Fibroblast of gingiva (primary cell): Measurements from ENCODE around the gene ATAT1.

Experiments used
- DNase-seq: peaks from one replicate; pipeline ENCODE4 v3.0.0-alpha.2; 2011; ENCODE audit warnings: low read depth

ATAT1 gene

DNA sequence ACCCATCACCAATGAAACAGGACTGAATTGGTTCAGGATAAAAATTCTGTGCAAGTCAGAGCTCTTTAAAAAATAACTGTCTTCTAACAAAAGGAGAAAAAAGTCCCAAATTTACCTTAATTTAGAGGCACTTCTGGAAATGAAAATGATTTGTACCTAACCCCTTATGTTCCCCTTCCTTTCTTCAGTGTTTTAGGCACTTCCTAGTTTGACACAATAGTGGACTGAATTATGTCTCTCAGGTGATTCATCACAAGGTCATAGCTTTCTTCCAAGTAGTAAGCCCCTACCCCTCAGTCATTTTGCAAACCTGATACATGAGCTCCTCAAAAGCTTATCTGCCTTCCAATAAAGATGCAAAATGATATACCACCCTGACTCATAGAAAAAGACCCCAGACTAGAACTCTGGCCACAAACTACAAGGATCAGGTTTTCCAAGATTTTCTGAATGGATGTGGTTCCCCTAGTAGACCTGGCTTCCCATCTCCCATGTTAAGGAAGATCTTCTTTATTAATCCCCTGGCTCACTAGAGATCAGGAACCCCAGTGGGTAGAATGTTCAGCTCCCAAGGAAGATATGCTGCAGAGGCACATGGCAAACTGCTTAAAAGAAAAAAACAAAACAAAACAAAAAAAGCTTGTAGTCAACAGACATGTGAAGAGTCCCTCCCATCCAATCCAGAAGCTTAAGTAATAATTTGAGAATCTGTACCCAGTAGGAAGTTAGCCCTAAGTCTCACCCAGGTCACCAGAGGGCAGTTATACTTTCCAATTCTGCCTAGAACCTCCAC is 13.2 kb upstream of the ATAT1 start:
- no peak for DNase-seq

DNA sequence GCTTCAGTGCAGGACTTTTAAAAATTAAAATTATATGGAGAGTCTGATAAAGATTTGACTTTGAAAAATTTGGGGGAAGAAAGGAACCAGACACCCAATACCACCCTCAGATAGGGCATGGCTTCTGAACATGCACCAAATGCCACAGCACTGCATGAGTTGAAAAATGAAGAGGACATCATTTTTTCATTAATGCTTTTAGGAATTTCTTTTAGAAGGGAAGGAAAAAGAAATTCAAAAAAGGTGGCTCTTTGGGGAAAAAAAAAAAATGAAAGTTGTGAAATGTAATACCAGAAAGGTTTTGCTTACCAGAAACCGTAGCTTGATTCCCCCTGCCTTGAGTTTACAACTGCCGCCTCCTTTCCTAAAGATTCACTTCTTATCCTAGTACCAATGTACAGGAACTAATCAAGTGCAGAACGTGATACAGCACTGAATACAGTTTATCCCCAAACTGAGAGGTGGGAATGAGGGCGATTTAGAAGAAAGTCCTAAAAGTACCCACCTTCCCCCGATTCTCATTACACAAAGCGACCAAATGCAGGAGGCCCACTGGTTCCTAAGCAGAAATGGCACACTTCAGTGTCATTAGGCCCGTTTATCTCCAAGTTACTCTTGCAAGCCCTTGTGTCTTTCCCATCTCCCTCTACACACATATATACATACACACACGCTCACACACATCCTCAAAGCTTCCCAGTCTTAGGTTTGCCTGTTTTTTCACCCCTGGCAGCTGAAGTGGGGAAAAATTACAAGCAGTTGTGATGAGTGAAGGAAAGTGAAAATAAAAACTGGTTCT is 12.4 kb upstream of the ATAT1 start:
- DNase-seq = no peak

DNA sequence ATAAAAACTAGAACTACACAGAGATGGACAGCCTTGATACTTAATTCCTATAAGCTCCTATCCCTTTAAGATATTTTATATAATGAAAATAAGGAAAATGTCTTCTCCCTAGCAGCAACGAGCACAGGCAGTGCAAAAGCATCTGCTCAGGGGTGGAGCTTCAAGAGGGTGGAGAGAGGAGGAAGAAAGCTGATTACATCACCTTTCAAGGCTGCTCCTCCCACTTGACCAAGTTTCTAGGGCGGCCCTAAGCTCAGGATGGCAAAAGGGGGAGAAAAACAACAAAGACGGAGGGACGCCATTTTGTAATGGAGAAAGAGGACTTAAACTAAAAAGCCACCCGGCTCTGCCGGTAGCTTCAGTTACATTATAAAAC is 11.8 kb upstream of the ATAT1 start:
- DNase-seq = peak; percentile 97

DNA sequence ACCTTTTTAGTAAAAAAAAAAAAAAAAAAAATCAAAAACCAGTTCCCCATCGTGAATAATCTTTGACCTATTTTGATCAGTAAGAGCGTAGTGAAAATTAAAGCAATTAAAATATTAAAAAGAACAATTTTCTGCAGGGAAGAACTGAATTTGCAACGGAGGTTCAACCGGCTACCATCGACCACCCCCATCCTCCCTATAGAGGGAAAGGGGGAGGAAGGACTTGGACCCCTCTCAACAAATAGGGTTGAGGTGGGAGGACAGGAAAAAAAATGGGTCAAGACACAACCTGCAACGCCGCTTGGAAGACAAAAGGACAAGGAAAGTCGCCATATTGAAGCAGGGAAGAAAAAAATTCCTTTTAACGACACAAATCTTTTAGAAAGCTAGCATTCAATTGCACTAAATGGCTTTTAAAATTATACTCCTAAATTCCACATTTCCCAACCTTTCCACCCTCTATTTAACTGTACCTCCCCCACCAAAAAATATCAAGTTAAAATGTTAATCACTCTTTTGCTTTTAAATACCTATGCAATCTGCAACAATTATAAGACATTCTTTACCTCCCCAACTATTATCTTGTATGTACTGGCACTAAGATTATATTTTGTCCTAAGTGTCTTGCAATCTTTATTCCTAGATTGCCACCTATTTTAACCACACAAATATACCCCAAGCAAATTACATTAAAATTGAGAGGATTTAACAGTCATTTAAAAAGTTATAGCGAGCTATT is 11.3 kb upstream of the ATAT1 start:
- peak; percentile 89 for DNase-seq

DNA sequence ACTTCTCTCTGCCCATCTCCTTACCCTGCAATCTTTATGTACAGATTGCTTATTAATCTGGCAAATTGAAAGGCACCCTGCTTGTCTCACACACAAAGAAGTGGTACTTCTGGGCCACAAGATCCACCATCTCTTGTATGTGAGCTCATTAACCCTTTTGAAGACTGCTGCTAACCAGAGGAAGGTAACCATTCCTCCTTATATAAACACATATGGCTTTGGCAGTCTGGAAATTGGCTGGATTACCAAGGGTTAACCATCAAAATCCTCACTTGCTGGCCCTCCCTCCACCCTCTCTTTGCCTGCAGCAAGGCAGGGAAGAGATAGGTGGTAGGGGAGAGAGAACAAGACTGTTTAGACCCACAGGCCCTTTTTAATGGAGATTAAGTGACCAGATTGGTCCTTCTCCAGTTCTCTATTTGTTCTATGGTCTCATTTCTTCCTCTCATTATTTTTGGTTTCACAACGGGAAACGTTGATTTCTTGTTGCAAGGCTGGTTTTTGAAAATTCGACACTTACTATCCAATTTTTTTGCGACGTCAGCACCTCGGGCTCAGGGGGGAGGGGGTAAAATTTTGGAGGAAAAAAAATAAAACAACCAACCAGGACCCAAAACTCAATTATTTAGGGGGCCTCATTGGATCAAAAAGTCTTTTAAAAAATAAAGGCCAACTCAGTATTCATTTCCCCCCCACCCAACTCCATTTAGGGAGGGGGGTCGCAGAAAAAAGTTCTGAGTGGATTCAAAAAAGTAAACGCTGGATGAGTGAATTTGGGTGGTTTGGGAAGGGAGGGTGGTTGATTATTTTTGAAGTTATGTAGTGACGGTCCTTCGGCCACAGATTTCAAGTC is 10.5 kb upstream of the ATAT1 start:
- DNase-seq = peak; percentile 20

DNA sequence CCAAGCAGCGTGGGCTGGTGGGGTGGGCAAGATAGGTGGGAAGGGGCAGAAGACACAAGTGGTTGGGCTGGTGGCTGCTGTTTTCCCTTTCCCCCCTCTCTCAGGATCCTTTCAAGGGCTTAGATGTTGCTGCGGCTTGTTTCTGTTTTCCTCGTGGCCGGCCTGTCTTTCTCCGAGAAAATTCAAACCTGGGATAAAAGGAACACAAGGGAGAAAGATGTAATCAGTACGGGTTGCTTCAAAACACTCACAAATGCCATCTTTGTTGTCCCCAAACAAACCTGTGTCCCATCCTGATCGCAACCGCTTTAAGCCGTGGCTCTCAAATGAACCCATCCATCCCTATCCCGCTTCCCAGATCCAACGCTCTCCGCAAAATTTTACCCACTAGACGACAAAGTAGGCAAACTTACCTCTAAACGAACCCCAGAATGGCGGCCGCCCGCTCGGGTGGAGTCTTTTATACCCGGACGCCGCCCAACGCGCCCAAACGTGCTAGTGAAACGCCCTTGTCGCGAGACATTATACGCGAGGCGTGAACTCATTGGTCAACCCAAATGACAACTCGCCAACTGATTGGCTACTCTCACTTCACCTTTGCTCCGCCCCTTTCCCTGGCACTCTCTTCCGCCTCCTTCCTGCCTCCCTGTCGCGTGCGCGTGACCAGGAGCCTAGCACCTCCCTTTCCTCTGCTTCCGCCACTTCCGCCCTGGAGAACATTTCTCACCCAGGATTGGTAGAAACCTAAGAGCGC is 9.7 kb upstream of the ATAT1 start, which contains the start of gene PPP1R10:
TSS of gene PPP1R10 (minus strand) at position 433 of the 754 bp plus-strand sequence. CDS start 7,299 bp downstream, outside the sequence.
- peak; percentile 100 for DNase-seq

DNA sequence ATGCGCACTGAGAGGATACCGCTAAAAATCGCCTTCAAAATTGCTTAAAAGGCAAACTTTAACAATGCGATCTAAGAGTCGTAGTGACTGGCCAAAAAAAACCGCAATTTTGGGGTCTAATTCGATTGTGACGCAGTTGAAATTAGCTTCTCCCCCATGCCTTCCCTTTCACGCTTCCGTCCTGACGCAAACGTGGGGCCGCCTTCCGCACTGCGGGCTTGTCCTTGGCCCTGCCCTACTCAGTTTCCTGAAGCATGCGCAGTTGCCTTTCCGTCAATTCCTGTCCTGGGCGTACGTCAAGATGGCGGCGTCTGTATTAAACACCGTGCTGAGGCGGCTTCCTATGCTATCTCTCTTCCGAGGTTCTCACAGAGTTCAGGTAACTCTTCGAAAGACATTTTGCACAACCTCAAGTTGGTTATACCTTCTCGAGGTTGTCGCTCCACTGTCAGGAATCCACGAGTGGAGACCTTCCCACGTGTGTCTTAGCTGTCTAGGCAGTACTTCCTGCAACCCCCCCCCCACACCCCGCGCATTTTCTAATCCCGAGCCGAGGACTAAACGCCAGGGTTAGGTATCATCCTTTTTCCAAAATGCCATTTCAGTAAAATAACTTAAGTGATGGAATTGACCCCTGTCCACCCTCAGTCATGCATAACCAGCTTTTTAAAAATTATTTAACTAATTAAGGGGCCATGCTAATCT is 9.0 kb upstream of the ATAT1 start, which contains the start of gene MRPS18B:
TSS of gene MRPS18B (plus strand) at position 276 of the 705 bp plus-strand sequence. CDS start at position 302, 26 bp downstream.
- peak; percentile 99 for DNase-seq

DNA sequence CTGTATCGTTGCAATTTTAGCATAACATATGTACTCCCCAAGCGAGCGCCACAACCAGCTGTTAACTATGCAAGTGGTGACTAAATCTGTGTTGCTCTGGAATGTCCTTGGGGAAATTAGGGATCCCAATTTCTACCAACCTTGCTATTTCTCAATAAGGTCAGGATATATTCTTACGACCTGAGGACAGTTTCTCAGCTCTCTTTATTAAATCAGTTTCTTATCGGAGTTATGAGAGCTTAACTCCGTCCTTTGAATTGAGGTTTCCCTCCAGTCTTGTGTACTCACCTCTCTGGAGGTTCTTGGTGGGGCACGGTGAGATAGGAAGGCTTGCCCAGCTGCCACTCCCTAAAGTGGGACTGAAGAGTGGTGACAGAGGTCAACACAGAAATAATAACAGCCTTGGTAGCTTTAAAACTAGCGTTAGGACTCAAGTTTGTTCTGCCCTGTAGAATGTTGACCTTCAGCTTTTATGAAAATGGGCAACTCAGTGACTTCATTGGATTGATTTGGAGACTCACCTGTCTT is 8.3 kb upstream of the ATAT1 start:
- peak; percentile 39 for DNase-seq

DNA sequence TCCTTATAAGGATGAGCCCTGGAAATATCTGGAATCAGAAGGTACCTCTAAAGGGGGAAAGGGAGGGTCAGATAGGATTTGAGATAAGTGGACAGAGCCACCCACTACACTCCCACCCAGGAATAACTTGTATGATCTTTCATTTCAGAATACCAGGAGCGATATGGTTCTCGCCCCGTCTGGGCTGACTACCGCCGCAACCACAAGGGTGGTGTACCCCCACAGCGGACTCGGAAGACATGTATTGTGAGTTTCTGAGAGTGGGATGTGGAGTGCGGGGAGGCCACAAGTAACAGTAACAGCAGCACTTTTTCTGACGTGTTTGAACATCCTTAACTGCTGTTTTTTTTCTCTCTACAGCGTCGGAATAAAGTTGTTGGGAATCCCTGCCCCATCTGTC is 7.1 kb upstream of the ATAT1 start:
- no peak for DNase-seq

DNA sequence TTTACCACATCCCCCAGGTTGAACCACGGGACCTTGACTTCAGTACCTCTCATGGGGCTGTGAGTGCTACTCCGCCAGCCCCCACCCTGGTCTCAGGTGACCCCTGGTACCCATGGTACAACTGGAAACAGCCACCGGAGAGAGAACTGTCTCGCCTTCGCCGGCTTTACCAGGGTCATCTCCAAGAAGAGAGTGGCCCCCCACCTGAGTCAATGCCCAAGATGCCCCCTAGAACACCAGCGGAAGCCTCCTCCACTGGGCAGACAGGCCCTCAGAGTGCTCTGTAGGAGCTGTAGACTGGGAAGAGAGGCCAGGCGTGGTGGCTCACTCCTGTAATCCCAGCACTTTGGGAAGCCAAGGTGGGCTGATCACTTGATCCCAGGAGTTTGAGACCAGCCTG is 1.2 kb upstream of the ATAT1 start:
- no peak for DNase-seq

DNA sequence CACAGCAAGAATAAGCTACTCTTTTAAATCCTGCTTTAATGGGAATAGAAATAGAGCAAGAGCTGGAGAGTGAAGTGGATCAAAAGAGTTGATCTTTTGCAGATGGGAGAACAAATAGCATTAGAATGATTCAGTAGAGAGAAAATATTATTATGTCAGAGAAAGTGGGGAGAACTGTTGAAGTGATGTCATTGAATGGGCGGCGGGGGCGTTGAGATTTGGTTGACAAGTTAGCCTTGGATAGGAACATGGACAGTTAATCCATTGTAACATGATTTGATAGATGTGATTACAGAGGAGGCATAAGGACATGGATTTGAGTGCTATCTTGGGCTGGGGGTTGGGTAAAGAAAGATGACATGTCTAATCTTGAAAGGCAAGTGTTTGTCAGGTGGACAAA is 9.2 kb downstream of the ATAT1 start:
- DNase-seq = no peak

DNA sequence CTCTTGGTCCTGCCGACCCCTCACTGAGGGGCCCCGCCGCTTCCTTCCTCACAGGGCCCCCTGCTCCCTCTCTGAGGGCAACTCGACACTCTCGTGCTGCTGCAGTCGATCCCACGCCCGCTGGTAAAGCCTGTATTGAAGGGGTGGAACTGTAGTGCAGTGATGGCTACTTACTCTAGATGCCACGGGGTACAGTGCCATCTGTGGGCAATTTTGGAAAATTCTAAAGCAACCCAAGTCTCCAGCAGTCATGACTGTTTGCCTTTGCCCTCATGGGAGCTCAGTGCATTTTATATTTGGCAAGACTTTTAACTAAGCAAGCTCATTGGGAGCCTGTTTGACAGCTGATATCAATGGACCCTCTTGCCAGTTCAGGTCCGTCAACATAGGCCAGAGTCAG is 13.8 kb downstream of the ATAT1 start:
- no peak for DNase-seq

DNA sequence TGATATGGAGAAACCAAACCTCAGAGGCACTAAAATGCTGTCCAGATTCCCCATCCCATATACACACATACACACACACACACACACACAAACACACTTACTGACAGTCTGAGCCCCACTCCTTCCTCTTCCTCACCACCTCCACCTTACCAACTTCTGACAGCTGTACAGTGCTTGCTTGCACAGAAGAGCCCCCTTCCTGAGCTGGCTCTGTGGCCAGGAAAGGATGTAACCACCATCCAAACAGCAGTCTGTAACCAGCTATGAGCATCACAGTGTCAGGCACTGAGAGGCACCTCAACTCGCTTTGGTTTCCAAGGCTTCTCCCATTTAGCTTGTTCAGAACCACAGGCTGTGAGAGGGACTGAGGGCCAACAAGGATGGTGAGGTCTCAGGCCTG is 14.4 kb downstream of the ATAT1 start:
- DNase-seq = no peak

DNA sequence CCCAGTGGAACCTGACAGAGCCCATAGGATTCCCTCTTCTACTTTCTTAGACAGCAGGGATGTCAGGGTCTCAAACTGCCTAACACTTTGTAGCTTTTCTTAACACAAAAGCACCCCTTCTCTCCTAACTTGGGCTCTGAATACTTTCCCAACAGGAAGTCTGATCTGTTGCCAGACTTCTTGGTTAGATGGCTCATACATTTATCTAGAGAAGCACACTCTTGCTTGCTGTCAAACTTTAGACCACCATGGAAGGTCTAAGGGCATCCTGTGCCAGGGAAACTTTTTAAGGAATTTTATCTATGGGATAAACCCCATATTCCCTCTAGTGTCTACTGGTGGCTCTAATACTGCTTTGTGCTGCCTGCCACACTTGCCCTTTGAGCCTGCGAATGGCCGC is 17.0 kb downstream of the ATAT1 start:
- no peak for DNase-seq

DNA sequence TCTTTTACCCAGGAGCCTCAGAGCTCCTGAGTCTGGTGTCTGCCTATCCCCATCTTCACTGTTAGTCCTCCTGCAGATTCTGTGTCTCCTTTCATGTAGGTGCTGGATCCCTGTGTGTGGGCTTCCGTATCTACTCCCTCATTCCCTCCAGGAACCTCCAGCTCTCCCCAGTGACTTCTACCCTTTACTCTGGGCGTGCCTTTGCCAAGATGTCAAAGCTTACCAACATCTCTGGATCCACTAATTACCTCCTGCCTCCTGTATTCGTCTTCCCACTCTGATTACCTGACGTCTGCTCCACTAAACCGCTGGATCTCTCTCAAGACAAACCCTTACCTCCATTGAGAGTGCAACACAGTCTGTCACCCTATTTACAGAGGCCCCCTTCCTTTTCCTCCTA is 18.1 kb downstream of the ATAT1 start:
- DNase-seq = no peak

DNA sequence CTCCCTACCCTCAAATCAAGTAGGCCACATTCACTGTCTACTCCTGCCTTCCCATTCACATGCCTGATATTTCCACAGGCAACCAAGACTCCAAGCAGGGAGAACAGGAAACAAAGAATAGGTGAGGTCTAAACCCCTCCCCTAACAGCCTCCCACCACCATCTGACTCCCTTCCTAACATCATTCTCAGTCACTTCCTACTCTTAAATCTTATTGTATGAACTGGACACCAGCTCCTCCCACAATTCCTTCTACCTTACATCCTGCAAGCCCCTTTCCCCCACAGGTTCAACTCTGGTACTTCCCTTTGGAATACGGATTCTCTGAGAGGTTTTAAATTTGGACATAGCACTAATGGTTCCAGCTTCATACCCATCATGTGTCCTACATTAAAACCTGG is 19.3 kb downstream of the ATAT1 start:
- DNase-seq = no peak

DNA sequence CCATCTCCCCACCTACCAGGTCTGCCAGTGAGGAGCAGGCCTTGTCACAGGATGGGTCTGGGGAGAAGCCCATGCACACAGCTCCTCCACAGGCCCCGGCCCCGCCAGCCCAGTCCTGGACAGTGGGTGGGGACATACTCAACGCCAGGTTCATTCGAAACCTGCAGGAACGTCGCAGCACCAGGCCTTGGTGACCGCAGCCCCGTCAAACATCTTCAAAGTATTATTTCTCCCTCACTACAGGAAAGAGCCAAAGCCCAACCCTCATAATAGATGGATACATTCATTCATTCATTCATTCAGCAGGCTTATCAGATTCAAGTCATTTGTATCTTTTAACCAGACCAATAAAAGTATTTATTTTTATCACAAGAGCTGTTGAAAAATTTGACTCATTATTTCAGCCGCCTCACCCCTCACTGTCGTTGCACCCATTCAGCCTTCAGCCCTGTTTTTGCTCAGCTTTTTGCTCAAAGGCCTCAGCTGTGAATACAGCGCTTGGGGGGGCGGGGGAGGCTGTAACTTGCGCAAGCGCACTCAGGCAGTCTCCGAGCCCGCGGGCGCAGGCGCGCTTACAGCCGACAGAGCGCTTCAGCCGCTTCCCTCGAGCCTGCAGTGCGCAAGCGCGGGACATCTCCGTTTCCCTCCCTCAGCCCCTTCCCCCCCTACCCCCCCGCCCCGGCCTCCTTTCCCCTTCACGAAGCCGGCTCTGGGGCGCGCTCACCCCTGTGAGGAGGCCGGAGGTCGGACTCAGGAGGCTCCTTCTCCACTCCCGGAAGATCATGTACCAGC is 20.0 kb downstream of the ATAT1 start, which contains the start of gene C6orf136:
TSS of gene C6orf136 (plus strand) at position 684 of the 792 bp plus-strand sequence. CDS start at position 783, 99 bp downstream.
- peak; percentile 89 for DNase-seq

DNA sequence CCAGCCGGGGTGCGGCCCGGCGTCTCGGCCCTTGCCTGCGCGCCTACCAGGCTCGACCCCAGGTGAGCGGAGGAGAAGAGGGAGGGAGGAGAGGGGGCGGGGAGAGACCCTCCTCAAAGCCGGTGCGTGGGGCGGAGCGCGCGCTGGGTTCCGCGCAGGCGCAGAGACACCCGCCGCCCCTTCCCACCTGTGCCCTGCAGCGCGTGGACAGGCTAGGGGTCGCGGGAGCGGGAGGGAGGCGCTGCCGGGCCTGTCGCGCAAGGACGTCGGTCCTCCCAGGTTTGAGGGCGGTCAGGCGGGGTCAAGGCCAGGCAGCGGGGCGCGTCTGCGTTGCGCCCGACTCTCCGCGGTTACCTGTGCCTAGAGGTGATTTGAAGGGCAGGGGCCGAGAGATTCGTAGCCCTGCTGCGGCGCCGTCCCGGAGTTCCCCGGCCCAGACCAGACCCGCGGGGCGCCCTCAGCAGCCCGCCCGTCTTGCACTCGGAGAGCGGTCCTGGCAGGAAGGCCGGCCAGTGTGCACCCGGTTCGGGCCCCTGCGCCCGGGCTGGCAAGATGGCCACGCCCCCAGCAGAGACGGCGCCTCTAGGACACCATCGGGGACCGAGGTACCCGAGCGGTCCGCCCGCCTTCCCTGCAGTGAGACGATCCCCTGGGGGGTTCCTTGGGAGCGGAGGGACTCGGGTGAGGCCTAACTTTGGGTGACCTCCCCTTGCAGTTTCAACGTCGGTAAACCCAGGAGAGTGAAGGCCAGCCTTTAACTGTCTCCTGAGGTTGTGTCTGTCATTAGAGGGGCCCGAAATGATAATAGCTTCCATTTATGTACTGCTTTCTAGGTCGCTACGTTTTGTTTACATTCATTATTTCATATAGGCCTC is 20.8 kb downstream of the ATAT1 start:
- peak; percentile 43 for DNase-seq
